ENCODE data around the gene PARD3. TPM values are rescaled to one million over a fixed set of nuclear protein-coding genes. Genes with fewer than 3 reads are reported as not detected.

The PARD3 gene
- total RNA-seq, 4 donors from 2014 or later, result 42.6 to 63.6 (median 55.2) TPM

DNA sequence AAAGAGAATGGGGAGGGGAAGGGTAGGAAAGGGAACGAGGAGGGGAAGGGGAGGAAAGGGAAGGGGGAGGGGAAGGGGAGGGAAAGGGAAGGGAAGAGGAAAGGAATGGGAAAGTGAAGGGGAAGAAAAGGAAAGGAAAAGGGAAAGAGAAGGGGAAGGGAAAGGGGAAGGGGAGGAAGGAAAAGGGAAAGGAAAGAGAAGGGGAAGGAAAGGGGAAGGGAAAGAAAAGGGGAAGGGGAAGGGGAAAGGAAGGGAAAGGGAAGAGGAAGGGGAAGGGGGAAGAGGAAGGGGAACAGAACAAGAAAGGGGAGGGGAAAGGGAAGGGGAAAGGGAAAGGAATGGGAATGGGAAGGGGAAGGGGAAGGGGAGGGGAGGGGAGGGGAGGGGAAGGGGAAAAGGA lies 352.1 kb downstream of the PARD3 start:
- Histone ChIP-seq H3K9me3 (no peaks in the 10 kb centered on the region), H3K4me3 (no peak overlapping the region), H3K4me1 (no peaks in the 10 kb centered on the region), H3K27me3 (no peaks in the 10 kb centered on the region), H3K27ac (no peak overlapping the region), H3K36me3 (no peaks in the 10 kb centered on the region)
- TF ChIP-seq POLR2A (IDR thresholded peaks at IDR 0.05) (no peak), CTCF (IDR thresholded peaks at IDR 0.05) (no peak), EP300 (IDR thresholded peaks at IDR 0.05) (no peak)
- WGBS, 2 donors, result 86 to 89% methylated on average over 1 of the region's 1 CpG
- no peak for DNase-seq (ENCODE audit: low spot score in 2 of 2)

DNA sequence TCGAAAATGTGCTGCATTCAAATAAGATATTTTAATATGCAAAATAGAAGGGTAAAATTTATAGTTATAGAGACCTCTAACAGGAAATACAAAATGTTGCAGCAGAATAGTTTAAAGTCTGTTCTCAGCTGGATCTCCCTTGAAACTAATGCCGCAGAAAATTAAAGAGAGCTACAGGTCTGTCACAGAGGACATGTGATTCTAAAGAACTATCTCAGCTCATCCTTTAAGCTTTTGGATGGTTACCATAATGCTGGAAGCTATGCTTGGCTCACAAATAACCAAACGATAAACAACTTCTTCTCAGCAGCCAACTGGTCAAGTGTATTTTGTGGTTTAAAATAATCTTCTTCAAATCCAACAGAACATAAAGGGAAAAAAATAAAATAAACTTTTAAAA lies 353.0 kb downstream of the PARD3 start:
- H3K4me1 ChIP-seq, result no peaks in the 10 kb centered on the region
- H3K9me3 ChIP-seq, result no peaks in the 10 kb centered on the region
- no peaks in the 10 kb centered on the region for H3K36me3 ChIP-seq
- no peak overlapping the region for H3K4me3 ChIP-seq
- DNase-seq (ENCODE audit: low spot score in 2 of 2), result no peak
- WGBS, 2 donors, result 71 to 84% methylated on average over 3 of the region's 3 CpGs
- no peaks in the 10 kb centered on the region for H3K27me3 ChIP-seq
- no peak overlapping the region for H3K27ac ChIP-seq
- TF ChIP-seq POLR2A (IDR thresholded peaks at IDR 0.05) (no peak), CTCF (IDR thresholded peaks at IDR 0.05) (no peak), EP300 (IDR thresholded peaks at IDR 0.05) (no peak)

- Histone ChIP-seq H3K4me3 (no peak overlapping the region), H3K27me3 (no peaks in the 10 kb centered on the region), H3K36me3 (no peaks in the 10 kb centered on the region), H3K4me1 (peaks cover 0 to 14% (median 0%) of the 10 kb centered on the region in 4 donors), H3K9me3 (no peaks in the 10 kb centered on the region), H3K27ac (no peak overlapping the region)
- TF ChIP-seq POLR2A (IDR thresholded peaks at IDR 0.05), result no peak
- no peak for TF ChIP-seq EP300 (IDR thresholded peaks at IDR 0.05)
- no peak for TF ChIP-seq CTCF (IDR thresholded peaks at IDR 0.05)
- WGBS, 2 donors, result 74 to 76% methylated on average over 6 of the region's 6 CpGs
- no peak for DNase-seq (ENCODE audit: low spot score in 2 of 2)
These were observed 360.4 kb downstream of the PARD3 start for GRCh38 chr10:34454590-34455261.

GRCh38 chr10:34449836-34450235 lies 365.3 kb downstream of the PARD3 start:
- DNase-seq (ENCODE audit: low spot score in 2 of 2), result no peak
- 75 to 85% methylated on average over 2 of the region's 2 CpGs for WGBS, 2 donors

More at GRCh38 chr10:34449836-34450235, 365.3 kb downstream of the PARD3 start:
- H3K36me3 ChIP-seq, result no peaks in the 10 kb centered on the region
- no peak overlapping the region for H3K27ac ChIP-seq
- no peak overlapping the region for H3K4me3 ChIP-seq
- H3K9me3 ChIP-seq, result no peaks in the 10 kb centered on the region
- peaks cover 0 to 7% (median 0%) of the 10 kb centered on the region in 4 donors for H3K4me1 ChIP-seq
- no peak for TF ChIP-seq CTCF (IDR thresholded peaks at IDR 0.05)
- TF ChIP-seq POLR2A (IDR thresholded peaks at IDR 0.05), result no peak
- TF ChIP-seq EP300 (IDR thresholded peaks at IDR 0.05), result no peak
- H3K27me3 ChIP-seq, result no peaks in the 10 kb centered on the region
